ENCODE data around the gene TGM6.

DNA sequence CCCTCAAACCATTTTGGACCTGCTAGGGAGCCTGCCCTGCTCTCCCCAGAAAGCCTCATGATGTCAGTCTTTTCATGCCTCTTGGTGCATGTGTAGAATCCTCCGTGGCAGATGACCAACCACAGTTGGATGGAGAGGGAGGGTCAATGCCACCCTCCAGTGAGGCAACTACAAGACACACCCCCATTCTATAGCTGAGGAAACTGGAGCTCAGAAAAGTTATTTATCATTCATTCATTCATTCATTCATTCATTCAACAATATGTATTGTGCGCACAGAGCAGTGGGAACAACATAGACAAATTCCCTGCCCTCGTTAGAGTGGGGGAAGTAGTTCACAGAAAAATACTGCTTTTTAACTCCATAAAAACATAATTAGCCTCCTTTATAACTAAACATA is 73.1 kb downstream of the TGM6 start:
- TF ChIP-seq, protein P1, sequence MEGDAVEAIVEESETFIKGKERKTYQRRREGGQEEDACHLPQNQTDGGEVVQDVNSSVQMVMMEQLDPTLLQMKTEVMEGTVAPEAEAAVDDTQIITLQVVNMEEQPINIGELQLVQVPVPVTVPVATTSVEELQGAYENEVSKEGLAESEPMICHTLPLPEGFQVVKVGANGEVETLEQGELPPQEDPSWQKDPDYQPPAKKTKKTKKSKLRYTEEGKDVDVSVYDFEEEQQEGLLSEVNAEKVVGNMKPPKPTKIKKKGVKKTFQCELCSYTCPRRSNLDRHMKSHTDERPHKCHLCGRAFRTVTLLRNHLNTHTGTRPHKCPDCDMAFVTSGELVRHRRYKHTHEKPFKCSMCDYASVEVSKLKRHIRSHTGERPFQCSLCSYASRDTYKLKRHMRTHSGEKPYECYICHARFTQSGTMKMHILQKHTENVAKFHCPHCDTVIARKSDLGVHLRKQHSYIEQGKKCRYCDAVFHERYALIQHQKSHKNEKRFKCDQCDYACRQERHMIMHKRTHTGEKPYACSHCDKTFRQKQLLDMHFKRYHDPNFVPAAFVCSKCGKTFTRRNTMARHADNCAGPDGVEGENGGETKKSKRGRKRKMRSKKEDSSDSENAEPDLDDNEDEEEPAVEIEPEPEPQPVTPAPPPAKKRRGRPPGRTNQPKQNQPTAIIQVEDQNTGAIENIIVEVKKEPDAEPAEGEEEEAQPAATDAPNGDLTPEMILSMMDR (IDR thresholded peaks at IDR 0.05; ENCODE audit: poor library complexity) = no peak
- TF ChIP-seq EZH2 (IDR thresholded peaks at IDR 0.05; ENCODE audit: borderline replicate concordance) = no peak
- TF ChIP-seq EZH2phosphoT487 (IDR thresholded peaks at IDR 0.05; ENCODE audit: low read depth, severe bottlenecking, unreplicated experiment) = no peak
